HEK293T (cell line): ENCODE results near the gene HTR3C.

Experiments
- ARNT ChIP-seq: fragments of 450-650 bp; IDR thresholded peaks from 2 replicates; pipeline ENCODE4 v1.6.1; 2017; ENCODE audit warnings: mild to moderate bottlenecking
- CTBP1 ChIP-seq: fragments of 450-650 bp; IDR thresholded peaks from 2 replicates; pipeline ENCODE4 v1.6.1; 2016; ENCODE audit warnings: borderline replicate concordance
- ELF4 ChIP-seq: fragments of 450-650 bp; IDR thresholded peaks from 2 replicates; pipeline ENCODE4 v1.6.1; 2017; ENCODE audit warnings: antibody characterized with exemption
- FOXM1 ChIP-seq: fragments of 450-650 bp; IDR thresholded peaks from 2 replicates; pipeline ENCODE4 v1.6.1; 2017; ENCODE audit warnings: mild to moderate bottlenecking, borderline replicate concordance
- HDGF ChIP-seq: fragments of 450-650 bp; IDR thresholded peaks from 2 replicates; pipeline ENCODE4 v1.6.1; 2017; ENCODE audit warnings: antibody characterized with exemption, borderline replicate concordance
- L3MBTL2 ChIP-seq: fragments of 450-650 bp; conservative IDR thresholded peaks from 2 replicates; pipeline ENCODE4 v1.6.1; 2016; ENCODE audit warnings: mild to moderate bottlenecking
- LEF1 ChIP-seq: fragments of 450-650 bp; IDR thresholded peaks from 2 replicates; pipeline ENCODE4 v1.6.1; 2017; ENCODE audit warnings: mild to moderate bottlenecking, borderline replicate concordance
- NFRKB ChIP-seq: fragments of 450-650 bp; IDR thresholded peaks from 2 replicates; pipeline ENCODE4 v1.6.1; 2016; ENCODE audit warnings: mild to moderate bottlenecking, moderate library complexity
- SP1 ChIP-seq: fragments of 450-650 bp; IDR thresholded peaks from 2 replicates; pipeline ENCODE4 v1.6.1; 2017
- SUZ12 ChIP-seq: fragments of 450-650 bp; IDR thresholded peaks from 2 replicates; pipeline ENCODE4 v1.6.1; 2016; ENCODE audit warnings: mild to moderate bottlenecking
- ZNF384 ChIP-seq: fragments of 450-650 bp; IDR thresholded peaks from 2 replicates; pipeline ENCODE4 v1.6.1; 2016
- TF ChIP-seq, protein P1 (sequence below): fragments of 450-650 bp; IDR thresholded peaks from 2 replicates; pipeline ENCODE4 v1.6.1; 2016

DNA sequence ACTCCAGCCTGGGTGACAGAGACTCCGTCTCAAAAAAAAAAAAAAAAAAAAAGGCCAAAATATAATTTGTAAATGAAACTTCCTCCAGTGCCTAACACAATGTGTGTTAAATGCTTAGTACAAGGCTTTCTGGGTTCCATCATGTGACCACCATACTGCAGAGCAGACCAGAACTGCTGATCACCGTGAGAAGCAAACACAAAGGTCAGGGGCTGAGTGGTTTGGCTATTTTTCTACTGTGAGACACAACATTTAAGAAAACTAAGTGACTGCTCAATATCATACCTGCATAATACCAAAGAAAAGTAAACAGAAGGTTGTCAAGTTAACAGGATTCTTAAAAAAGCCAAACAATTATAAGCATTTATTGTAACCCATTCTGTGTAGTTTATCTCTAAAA, 48.4 kb upstream of the HTR3C start:
- TF ChIP-seq ZNF384: no peak
- no peak for TF ChIP-seq NFRKB
- no peak for TF ChIP-seq ARNT
- TF ChIP-seq LEF1: no peak
- no peak for TF ChIP-seq FOXM1
- TF ChIP-seq SUZ12: no peak
- no peak for TF ChIP-seq SP1
- TF ChIP-seq ELF4: no peak
- no peak for TF ChIP-seq L3MBTL2
- TF ChIP-seq HDGF: no peak
- TF ChIP-seq CTBP1: no peak
- TF ChIP-seq, protein P1, sequence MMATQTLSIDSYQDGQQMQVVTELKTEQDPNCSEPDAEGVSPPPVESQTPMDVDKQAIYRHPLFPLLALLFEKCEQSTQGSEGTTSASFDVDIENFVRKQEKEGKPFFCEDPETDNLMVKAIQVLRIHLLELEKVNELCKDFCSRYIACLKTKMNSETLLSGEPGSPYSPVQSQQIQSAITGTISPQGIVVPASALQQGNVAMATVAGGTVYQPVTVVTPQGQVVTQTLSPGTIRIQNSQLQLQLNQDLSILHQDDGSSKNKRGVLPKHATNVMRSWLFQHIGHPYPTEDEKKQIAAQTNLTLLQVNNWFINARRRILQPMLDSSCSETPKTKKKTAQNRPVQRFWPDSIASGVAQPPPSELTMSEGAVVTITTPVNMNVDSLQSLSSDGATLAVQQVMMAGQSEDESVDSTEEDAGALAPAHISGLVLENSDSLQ: no peak
